Subcutaneous abdominal adipose tissue (tissue), 5 donors: ENCODE measurements around the gene SLC16A6.
"Not testable (repeated sequence)": the region's sequence is repeated elsewhere in the genome, so short reads cannot be mapped to it uniquely, and the experiment has no call there.

Experiments used
- H3K27ac ChIP-seq: one replicate; pipeline ENCODE4 v1.7.0; 2013; ENCODE audit warnings: low read depth, mild to moderate bottlenecking, inconsistent platforms, low read length, moderate library complexity
- H3K27me3 ChIP-seq, 5 donors: one replicate each; pipeline ENCODE4 v1.7.0; 2013; ENCODE audit warnings: low read length in 5 of 5, inconsistent platforms in 1 of 5; ENCODE audit not compliant: control insufficient read depth in 5 of 5, insufficient read depth in 4 of 5
- H3K36me3 ChIP-seq, 5 donors: one replicate each; pipeline ENCODE4 v1.7.0; 2013; ENCODE audit warnings: low read length in 5 of 5; ENCODE audit not compliant: control insufficient read depth in 5 of 5, insufficient read depth in 5 of 5
- H3K4me1 ChIP-seq, 5 donors: one replicate each; pipeline ENCODE4 v1.7.0; 2013; ENCODE audit warnings: low read length in 5 of 5, mild to moderate bottlenecking in 3 of 5, moderate library complexity in 1 of 5; ENCODE audit not compliant: control insufficient read depth in 5 of 5, insufficient read depth in 5 of 5
- H3K4me3 ChIP-seq, 5 donors: one replicate each; pipeline ENCODE4 v1.7.0; 2013; ENCODE audit warnings: low read length in 5 of 5, low read depth in 1 of 5
- H3K9ac ChIP-seq, 5 donors: one replicate each; pipeline ENCODE4 v1.7.0; 2013; ENCODE audit warnings: low read length in 5 of 5, mild to moderate bottlenecking in 4 of 5, moderate library complexity in 3 of 5
- H3K9me3 ChIP-seq, 5 donors: one replicate each; pipeline ENCODE4 v1.7.0; 2013; ENCODE audit warnings: low read length in 5 of 5; ENCODE audit not compliant: control insufficient read depth in 5 of 5
- donor health status: healthy.
- donor health status: healthy.
- donor health status: healthy.
- donor health status: healthy.
- donor health status: healthy.

SLC16A6 gene

GRCh38 chr17:68290955-68291835, at the start of gene SLC16A6, which contains the start of gene ARSG:
Gene SLC16A6 (minus strand): TSS chr17:68291127. CDS start chr17:68278320, 12,807 bp downstream.
Gene ARSG (plus strand): TSS chr17:68291495. CDS start chr17:68307494, 15,999 bp downstream.
- no peaks in the 10 kb centered on the region for H3K9me3 ChIP-seq
- no peaks in the 10 kb centered on the region for H3K36me3 ChIP-seq
- H3K4me1 ChIP-seq, result peaks cover 0 to 30% (median 24%) of the 10 kb centered on the region in 5 donors
- H3K27me3 ChIP-seq, result peaks cover 3 to 31% (median 17%) of the 10 kb centered on the region in 5 donors
- H3K9ac ChIP-seq, result peak within 1 kb of the TSS in 3 of 5 donors; percentile 28 to 55 (median 35)
- H3K27ac ChIP-seq, result no peak within 1 kb of the TSS
- peak within 1 kb of the TSS; percentile 48 to 76 (median 69) for H3K4me3 ChIP-seq

DNA sequence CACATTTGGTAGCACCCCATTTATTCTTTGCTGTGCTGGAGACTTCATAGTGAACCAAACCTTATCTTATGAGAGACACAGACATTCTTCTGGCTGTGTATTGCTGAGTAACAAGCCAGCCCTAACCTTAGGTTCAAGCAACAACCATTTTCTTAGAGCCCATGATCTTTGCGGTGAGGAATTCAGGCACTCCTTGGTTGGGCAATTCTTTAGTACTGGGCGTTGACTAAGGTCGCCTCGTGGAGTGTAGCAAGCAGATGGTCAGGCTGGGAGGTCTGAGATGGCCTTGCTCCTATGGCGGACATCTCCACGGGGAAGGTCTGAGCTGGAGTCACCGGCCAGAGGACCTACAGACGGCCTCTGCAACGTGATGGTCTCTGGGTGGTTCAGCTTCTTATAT, 43.5 kb upstream of the SLC16A6 start:
- H3K27me3 ChIP-seq, result no peaks in the 10 kb centered on the region
- H3K4me1 ChIP-seq, result no peaks in the 10 kb centered on the region
- H3K9me3 ChIP-seq, result peaks cover 0 to 9% (median 3%) of the 10 kb centered on the region in 5 donors
- no peak overlapping the region for H3K4me3 ChIP-seq
- H3K9ac ChIP-seq, result no peak overlapping the region
- no peak overlapping the region for H3K27ac ChIP-seq
- no peaks in the 10 kb centered on the region for H3K36me3 ChIP-seq

GRCh38 chr17:68331932-68332331, 41.0 kb upstream of the SLC16A6 start:
- H3K27me3 ChIP-seq, H3K27ac ChIP-seq, H3K9me3 ChIP-seq, H3K4me3 ChIP-seq, H3K4me1 ChIP-seq, H3K9ac ChIP-seq, H3K36me3 ChIP-seq: not testable (repeated sequence)

- no peaks in the 10 kb centered on the region for H3K27me3 ChIP-seq
- H3K9me3 ChIP-seq, result peaks cover 0 to 9% (median 3%) of the 10 kb centered on the region in 5 donors
- no peaks in the 10 kb centered on the region for H3K36me3 ChIP-seq
- no peak overlapping the region for H3K4me3 ChIP-seq
- H3K4me1 ChIP-seq, result no peaks in the 10 kb centered on the region
- no peak overlapping the region for H3K9ac ChIP-seq
- no peak overlapping the region for H3K27ac ChIP-seq
These were observed 38.4 kb upstream of the SLC16A6 start for GRCh38 chr17:68329331-68329730.

- Histone ChIP-seq H3K9me3 (peaks cover 0 to 9% (median 3%) of the 10 kb centered on the region in 5 donors), H3K9ac (no peak overlapping the region), H3K4me1 (no peaks in the 10 kb centered on the region), H3K27me3 (no peaks in the 10 kb centered on the region), H3K36me3 (no peaks in the 10 kb centered on the region), H3K4me3 (no peak overlapping the region), H3K27ac (no peak overlapping the region)
These were observed 37.7 kb upstream of the SLC16A6 start for GRCh38 chr17:68328676-68329075.

DNA sequence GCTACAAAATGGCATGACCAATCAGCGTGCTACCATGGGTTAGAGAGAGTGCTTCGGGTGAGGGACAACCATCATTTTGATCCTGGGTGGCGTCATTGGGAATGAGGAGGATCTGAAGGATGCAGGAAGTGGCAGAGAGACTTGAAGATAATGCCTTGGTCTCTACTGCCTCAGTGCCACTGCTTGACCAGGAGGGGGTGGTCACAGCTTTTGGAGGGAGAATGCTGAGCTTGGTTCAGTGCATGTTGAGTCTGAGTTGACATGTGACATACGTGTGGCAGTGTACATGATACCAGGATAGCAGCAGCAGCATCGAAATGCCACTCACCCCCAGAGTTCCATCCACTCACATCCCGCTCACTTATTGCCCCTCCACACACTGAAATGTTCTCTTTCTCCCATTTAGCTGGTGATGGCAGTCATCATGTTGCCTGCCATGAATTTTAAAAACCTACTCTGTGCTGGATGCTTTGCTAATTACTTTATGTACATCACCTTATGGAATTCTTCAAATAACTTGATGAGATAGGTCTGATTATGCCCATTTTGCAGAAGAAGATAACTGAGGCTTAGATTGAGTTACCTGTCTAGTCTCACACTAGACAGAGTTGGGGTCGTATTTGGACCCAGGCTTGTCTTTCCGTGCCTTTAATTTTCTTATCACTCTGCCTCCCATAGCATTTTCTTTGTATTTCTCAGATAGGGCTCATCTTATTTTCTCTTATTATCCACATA, 37.1 kb upstream of the SLC16A6 start:
- Histone ChIP-seq H3K36me3 (no peaks in the 10 kb centered on the region), H3K9ac (no peak overlapping the region), H3K9me3 (peaks cover 0 to 9% (median 3%) of the 10 kb centered on the region in 5 donors), H3K4me3 (no peak overlapping the region), H3K27me3 (no peaks in the 10 kb centered on the region), H3K27ac (no peak overlapping the region), H3K4me1 (no peaks in the 10 kb centered on the region)

DNA sequence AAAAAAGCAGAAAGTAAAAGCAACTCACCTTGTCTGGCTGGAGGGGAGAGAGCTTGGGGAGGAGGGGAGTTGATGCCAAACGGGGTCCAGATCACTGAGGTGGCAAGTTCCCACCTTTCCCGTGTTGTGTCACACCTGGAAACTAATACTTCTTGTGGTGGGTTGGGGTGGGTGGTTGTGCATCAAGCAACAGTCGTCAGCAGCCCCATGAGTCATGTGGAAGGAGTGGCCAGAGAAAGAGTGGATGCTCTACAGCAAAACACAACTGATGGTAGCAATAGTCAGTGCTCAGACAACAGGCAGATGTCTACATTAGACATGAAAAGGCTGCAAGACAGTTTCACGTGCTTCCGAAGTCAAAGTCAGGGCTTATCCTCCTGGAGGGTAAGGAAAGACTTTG, 35.8 kb upstream of the SLC16A6 start:
- Histone ChIP-seq H3K9ac (no peak overlapping the region), H3K27ac (no peak overlapping the region), H3K27me3 (no peaks in the 10 kb centered on the region), H3K9me3 (peaks cover 0 to 7% (median 3%) of the 10 kb centered on the region in 5 donors), H3K4me3 (no peak overlapping the region), H3K4me1 (peaks cover 0 to 5% (median under 1%) of the 10 kb centered on the region in 5 donors), H3K36me3 (no peaks in the 10 kb centered on the region)

DNA sequence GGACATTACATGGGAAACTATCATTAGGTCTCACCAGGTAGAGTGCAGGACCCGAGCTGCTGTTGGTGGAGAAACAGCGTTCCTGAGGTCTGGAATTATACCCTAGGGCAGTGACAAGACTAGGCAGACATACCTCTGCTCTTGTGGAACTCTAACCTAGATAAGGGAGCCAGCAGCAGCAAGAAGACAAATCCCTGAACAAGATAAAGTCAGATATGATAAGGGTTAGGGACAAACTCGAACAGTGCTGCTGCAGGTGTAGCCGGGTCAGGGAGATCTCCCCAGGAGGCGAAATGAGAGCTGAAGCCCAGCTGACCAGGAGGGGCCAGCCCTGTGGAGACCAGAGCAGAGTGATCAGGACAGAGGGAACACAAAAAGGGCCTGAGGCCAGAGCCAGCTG, 35.0 kb upstream of the SLC16A6 start:
- Histone ChIP-seq H3K4me1 (peaks cover 0 to 8% (median 3%) of the 10 kb centered on the region in 5 donors), H3K27me3 (no peaks in the 10 kb centered on the region), H3K9ac (no peak overlapping the region), H3K36me3 (no peaks in the 10 kb centered on the region), H3K9me3 (peaks cover 0 to 3% (median 0%) of the 10 kb centered on the region in 5 donors), H3K27ac (no peak overlapping the region), H3K4me3 (no peak overlapping the region)

- Histone ChIP-seq H3K9ac (no peak overlapping the region), H3K4me1 (peaks cover 0 to 8% (median 3%) of the 10 kb centered on the region in 5 donors), H3K36me3 (no peaks in the 10 kb centered on the region), H3K27ac (no peak overlapping the region), H3K4me3 (no peak overlapping the region), H3K27me3 (no peaks in the 10 kb centered on the region), H3K9me3 (no peaks in the 10 kb centered on the region)
These were observed 33.9 kb upstream of the SLC16A6 start for GRCh38 chr17:68324654-68325336.
